GM18505 (cell line): ENCODE results near the gene FOXP1.

Experiments used
- ATAC-seq: cut with Tn5 transposase; IDR thresholded peaks from one replicate; pipeline ENCODE4 v1.9.1; 2021; ENCODE audit not compliant: unreplicated experiment
- POLR2A ChIP-seq: IDR thresholded peaks from 4 replicates; pipeline ENCODE4 v1.6.1; 2011; ENCODE audit warnings: borderline replicate concordance; ENCODE audit not compliant: insufficient read depth, insufficient read length; ENCODE audit errors: extremely low read depth

The FOXP1 gene

DNA sequence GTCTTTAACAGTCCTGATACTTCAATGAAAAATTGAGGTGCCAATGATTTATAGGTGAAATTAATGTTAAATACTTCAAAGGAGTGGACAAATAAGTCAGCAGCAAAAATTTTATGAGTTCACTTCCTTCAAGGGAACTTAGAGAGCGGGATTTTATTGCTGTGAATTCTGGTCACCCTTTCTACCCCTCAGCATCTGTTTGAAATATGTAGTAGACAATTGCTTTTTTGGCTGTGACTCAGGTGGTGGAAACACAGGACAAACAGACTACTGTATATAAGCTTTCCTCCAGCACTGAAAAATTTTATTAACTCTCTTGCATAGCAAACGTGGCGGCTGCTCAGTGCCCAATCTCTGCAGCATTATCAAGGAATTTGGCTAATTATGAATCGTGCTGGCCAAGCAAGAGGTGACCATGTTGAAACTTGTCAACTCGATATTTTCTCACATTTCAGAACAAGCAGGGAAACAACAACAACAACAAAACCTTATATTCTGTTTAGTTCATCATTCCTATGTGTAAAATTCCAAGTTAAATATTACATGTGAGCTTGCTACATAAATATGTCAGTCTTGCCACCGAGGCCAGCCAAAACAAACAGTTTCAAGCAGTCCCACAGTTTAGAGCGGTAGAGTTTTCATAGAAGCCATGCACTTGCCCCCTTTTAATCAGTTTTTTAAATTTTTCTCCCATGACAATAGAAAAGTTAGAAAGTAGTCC is 420.2 kb downstream of the FOXP1 start:
- no peak for TF ChIP-seq POLR2A
- ATAC-seq: no peak

DNA sequence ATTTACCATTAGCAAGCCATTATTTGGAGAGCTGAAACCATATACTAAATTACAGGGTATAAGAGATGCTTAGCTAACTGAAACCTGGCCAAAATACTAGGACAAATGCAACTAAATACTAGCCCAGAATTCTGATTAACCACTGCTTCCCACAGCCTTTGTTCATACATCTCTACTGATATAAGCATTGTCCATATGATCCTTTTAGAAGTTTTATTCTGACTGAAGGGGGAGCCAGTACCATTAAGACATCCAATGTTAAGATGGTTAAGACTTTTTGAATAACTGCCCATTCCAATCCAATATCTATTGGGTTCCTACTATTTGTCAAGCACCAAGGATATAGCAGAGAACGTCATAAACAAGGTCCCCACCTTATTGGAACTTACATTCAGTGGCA is 421.3 kb downstream of the FOXP1 start:
- no peak for ATAC-seq
- no peak for TF ChIP-seq POLR2A

DNA sequence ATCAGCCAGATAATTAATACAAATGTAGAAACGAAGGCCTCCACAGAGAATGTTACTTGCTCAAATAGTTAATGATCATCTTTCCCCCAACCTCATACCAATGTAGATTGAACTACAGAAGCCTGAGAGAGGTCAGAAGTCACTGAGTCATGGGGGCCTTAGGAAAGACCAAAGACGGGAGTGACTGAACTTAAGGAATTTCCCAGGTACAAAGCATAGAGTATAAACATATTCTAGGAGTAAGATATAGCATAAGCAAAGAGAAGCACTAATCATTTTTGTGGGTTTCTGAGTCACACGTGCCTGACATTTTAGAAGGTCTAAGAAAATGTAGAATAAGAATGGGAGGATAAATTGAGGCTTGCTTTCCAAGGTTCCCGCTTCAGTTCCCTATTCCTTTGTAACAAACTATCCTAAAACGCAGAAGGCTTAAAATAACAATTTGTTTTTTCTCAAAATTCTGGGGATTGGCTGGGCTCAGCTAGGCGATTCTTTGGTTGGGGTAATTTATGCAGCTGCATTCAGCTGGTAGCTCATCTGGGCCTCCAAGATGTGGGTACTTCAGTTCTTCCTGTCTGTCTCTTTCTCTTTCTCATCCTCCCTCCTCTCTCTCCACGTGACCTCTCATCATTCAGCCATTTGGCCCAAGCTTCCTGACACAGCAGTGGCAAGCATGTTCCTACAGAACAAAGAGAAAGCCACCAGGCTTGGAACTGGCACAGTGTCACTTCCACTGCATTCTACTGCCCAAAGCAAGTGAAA is 422.6 kb downstream of the FOXP1 start:
- no peak for ATAC-seq
- TF ChIP-seq POLR2A: no peak

DNA sequence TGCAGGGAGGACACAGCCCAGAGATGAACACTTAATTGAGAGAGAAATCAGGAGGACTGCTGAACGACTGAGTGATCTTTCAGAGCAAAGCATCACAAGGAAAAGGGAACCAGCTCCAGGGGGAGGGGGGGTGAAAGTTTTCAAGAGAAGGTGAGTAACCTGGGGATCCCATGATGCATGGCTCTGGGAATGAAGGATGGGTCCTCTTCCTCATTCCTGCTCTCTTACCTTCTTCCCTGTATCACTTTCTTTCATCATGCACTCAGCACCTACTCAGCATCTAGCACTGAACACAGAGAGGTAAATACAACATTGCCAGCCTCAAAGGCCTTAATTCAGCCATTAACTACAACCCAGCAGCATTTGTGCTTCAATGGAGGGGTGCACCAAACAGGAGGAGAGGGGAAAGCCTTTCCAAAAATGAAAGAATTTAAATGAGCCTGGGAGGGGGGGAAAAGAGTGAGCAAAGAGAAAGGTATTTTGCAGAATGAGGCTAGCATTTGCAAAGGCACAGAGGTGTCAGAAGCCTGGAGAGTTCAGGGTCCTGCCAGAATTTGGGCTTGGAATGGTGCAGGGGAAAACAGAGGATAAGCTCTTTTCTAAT is 427.4 kb downstream of the FOXP1 start:
- TF ChIP-seq POLR2A: no peak
- no peak for ATAC-seq

DNA sequence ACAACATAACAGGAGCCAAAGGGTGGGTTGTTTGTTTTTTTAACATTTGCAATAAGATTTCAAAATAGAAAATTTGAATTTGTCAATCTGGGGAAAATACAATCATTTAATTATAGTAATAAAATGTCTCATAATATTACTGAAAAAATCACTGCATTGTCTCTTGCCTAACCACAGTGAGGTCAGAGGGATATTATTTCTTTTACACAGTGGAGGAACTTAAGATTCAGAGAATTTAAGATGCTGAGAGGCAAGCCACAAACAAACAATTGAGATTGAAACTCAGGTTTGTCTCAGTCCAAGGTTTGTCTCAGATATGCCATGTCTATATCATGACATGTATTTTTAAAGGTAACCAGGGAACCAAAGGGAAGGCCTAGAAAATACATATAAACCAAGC is 428.7 kb downstream of the FOXP1 start:
- TF ChIP-seq POLR2A: no peak
- ATAC-seq: no peak

DNA sequence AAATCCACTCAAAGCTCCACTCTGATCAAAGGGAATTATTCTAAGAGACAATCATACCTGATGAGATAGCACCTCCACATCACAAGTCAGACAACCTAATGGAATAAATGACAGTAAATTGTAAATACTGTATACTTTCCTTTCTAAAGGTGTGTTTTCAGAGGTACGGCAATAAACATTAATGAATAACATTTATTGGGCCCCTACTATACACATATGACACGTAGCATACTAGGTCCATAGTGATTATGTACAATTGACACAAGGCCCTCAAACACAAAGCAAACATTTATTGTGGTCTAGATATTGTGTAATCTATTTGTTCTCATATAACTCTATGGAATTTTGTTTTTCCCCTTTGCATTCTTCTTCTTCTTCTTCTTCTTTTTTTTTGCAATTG is 429.8 kb downstream of the FOXP1 start:
- no peak for TF ChIP-seq POLR2A
- no peak for ATAC-seq

DNA sequence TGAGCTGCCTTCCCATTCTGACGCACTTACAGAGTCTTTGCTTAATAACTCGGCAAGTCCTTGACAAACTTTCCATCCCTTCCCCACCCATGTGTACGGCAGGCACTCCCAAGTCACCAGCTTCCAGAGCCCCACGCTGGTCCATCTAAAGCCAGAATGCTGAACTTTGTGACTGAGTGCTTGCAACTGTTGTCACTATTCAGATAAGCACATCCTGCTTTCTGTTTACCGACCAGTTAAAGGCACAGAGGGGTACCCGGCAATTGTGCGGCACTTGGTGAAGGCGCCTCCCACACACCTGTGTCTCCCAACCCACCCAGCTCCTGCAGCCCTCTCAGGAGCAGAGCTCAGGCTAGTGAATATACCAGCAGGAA is 430.6 kb downstream of the FOXP1 start:
- ATAC-seq: no peak
- no peak for TF ChIP-seq POLR2A

DNA sequence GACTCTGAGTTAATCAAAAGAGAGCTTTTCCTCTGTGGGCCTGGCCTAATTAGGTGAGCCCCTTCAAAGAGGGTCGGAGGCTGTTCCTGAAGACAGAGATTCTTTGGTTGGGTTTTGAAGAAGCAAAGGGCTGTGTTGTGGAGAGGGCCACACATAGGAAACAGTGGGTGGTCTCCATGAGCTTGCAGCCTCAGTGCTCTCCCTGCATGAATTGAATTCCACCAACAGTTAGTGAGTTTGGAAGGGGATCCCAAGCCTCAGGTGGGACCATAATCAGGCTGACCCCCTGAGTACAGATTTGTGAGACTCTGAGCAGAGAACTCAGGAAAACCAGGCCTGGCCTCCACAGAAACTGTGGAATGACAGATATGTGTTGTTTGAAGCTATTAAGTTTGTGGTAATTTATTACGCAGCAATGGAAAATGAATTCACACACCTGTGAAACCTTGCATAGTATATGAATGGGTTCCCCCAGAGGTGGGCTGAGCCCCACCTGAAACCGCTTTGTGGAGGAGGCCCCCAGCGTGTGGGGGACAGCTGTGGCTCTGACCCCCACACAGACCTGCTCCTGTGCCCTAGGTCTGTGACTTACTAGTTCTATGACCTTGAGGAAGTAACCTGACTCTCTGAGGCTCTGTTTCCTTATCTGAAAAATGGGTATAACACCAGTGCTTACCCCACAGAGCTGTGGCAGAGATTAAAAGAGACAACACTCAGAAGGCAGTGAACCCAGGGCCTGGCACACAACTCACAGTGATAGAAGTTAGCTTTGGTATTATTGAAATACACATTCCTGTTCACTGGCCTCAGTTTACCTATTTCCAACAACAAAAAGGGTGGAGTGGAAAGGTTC is 431.3 kb downstream of the FOXP1 start:
- ATAC-seq: no peak
- no peak for TF ChIP-seq POLR2A

DNA sequence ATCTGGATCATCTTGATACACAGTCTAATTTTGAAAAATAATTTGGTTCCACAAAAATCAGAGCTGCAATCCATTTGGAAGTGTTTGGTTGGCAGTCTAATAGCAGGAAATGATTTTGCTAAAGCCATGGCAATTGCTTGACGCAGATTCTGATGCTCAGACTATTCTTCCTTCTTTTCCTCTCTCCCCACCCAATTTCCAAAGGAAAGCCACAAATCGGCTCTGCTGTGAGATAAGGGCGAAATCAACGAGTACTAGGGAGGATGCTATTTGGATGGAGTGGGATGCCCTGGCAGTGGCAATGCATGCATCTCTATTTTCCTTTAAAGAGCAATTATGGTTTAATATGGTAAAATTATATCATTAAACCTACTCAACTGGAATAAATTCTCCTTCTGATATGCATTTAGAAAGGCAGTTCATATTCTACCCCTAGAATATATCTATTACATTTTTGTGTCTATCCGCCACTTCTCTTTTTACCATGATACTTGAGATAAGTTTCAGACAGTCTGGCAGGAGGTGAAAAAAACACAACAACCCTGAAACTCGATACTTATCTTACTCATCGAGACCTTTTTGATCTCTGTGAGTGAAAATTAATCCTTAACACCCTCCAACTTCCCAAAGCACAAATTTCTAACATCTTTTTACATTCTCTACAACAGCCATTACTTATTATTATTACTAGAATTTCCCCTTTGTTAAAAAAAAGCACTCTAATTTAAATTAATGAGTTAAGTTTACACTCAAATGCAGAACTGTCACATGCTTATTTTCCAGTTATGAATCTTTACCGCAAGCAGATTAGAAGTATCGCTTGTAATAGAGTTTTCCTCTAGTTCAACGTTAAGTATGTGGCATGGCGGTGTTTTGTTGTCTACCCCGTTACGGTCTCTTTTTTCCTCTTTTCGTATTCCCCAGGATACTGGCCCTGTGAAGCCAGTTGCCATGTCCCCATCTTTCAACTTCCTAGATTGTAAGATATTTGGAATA is 433.3 kb downstream of the FOXP1 start:
- no peak for TF ChIP-seq POLR2A
- ATAC-seq: peak; percentile 64

DNA sequence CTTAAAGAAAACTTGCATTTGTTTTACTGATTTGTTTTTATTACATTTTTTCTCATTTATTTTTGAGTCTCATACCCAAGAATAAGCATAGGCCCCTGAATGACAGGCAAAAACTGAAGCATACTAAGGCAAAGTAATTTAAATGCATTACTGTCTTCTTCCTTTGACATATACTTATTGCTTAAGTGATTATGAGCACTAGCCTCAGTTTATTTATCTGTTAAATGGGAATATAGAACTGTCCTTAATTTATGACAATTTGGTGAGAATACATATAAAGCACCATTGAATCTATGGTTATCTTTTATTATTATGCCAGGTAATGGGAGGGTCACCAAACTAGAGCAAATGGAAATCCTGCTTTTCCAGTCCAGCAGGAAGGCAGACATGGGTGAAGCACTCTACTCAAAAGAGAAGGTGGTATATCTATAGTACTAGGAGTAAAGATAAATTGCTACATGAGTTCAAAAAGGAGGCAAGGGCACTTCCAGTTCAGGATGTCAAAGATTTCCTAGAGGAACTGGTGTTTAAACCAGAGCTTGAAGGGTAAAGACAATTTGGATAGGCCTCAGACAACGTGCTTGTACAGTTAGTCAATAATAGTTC is 435.0 kb downstream of the FOXP1 start:
- no peak for TF ChIP-seq POLR2A
- no peak for ATAC-seq

DNA sequence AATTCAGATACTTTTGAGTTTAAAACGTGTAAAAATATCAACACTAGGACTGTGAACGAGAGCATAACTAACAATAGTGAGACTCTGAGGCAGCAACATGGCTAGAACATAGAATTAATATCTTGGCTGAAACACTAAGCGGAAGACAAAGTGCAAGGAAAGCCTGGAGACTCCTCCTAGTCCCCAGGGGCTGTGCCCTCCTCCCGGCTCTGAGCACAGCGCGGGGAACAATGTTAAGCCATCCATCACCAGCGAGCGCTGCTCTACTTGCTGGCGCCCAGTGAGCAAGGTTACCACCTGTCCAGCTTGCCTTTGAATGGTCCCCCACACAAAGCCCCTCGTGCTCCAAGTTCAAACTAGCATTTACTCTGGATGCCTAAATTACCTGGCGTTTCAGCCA is 436.9 kb downstream of the FOXP1 start:
- ATAC-seq: no peak
- TF ChIP-seq POLR2A: no peak

DNA sequence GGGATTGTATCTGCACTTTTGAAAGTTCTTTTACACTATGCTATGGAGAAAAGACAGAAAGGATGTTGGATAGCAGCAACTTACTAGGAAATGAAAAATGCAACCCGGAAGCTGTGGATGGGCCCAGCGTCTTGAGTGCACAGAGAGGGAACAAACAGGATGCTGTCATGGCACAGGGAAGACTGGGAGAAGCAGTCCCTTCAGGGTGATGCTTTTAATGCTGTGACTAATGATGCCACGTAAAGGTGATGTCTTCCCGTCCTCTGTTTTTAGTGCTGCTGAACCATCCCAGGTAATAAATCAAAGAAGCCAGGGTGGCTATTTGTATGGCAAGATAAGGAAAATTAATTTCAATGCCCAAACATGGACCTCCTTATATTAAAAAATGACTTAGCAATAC is 437.6 kb downstream of the FOXP1 start:
- ATAC-seq: no peak
- TF ChIP-seq POLR2A: no peak

DNA sequence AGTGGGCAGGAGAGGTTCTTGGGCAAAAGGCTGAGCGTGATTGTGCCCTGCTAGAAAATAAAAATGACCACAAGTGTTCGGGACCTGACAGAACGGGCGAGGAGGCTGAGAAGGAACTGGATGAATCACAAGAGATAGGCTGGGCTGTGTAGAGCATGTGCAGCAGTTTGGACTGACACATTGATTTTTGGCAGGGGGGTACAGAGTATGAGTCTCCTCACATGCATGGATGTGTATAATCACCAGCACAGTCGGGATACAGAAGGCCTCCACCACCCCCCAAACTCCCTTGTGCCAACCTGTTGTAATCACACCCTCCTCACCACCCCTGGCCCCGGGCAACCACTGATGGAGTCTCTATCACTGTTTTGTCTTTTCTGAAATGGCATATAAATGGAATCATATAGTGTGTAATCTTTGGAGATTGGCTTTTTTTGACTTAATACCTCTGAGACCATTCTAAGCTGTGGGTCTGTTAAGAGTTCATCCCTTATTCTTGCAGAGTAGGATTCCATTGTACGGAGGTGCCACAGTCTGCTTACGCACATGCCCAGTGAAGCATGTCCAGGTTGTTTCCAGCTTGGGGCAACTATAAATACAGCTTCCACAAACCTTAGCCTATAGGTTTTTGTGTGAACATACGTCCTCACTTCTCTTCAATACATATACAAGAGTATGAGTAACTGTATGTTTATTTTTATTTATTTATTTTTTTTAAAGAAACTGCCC is 438.8 kb downstream of the FOXP1 start:
- TF ChIP-seq POLR2A: no peak
- ATAC-seq: no peak
